Measurements from ENCODE around the gene TRIM31. TPM values are rescaled to one million over a fixed set of nuclear protein-coding genes. Genes with fewer than 3 reads are reported as not detected.

Gene TRIM31
- polyA plus RNA-seq, 2 of the 4 experiments (the other 2 are of a cell fraction), result 2.9 to 3.2 TPM

DNA sequence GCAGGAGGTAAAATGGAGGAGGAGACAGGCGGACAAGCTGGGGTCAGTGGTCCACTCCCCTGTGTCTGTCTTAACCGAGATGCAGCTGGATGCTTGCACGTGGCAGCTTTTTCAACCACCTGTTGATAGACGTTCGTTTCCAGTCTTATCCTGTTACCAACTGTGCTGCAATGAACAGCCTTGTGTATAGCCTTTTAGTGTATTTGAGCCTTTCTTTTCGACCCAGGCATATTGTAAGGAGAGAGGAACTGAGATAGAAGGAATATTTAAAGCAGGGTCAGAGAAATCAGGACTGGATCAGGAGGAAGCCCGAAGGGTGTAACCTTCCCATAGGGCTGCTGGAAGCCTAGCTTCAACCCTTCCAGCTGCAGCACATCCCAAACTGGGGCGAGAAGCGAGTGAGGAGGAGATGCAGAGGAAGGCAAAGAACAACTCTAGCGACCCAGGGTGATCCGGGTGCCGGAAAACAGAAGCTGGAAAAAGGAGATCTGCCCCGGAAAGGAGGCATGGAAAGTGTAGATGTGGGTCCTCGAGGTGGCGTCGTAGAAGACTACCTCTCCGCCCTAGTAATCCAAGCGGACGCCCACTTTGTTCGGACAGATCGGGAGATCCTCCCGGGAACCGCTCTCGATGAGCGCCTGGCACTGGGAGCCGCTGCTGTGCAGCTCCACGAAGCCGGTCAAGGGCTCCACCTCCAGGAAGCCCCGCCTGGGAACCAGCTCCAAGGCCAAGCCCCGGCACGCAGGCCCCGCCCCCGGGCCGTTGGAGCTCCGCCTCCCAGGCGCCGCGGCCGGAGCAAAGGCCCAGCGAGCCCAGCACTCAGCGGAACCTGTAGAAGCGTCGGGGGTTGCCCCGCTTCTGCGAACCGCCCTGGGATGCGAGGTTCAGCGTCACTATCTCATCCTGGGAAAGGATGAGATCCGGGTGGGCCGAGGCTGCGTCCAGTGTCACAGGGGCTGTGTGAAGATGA, 11.2 kb downstream of the TRIM31 start (continued):
- TF ChIP-seq, protein P1, sequence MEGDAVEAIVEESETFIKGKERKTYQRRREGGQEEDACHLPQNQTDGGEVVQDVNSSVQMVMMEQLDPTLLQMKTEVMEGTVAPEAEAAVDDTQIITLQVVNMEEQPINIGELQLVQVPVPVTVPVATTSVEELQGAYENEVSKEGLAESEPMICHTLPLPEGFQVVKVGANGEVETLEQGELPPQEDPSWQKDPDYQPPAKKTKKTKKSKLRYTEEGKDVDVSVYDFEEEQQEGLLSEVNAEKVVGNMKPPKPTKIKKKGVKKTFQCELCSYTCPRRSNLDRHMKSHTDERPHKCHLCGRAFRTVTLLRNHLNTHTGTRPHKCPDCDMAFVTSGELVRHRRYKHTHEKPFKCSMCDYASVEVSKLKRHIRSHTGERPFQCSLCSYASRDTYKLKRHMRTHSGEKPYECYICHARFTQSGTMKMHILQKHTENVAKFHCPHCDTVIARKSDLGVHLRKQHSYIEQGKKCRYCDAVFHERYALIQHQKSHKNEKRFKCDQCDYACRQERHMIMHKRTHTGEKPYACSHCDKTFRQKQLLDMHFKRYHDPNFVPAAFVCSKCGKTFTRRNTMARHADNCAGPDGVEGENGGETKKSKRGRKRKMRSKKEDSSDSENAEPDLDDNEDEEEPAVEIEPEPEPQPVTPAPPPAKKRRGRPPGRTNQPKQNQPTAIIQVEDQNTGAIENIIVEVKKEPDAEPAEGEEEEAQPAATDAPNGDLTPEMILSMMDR (IDR thresholded peaks at IDR 0.05), result no peak
- TF ChIP-seq, protein P2, sequence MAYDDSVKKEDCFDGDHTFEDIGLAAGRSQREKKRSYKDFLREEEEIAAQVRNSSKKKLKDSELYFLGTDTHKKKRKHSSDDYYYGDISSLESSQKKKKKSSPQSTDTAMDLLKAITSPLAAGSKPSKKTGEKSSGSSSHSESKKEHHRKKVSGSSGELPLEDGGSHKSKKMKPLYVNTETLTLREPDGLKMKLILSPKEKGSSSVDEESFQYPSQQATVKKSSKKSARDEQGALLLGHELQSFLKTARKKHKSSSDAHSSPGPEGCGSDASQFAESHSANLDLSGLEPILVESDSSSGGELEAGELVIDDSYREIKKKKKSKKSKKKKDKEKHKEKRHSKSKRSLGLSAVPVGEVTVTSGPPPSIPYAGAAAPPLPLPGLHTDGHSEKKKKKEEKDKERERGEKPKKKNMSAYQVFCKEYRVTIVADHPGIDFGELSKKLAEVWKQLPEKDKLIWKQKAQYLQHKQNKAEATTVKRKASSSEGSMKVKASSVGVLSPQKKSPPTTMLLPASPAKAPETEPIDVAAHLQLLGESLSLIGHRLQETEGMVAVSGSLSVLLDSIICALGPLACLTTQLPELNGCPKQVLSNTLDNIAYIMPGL (CRISPR knock-in tag; IDR thresholded peaks at IDR 0.05; ENCODE audit: borderline replicate concordance), result no peak
- TF ChIP-seq CEBPB (IDR thresholded peaks at IDR 0.05) (no peak), RAD21 (conservative IDR thresholded peaks at IDR 0.05 in 1 of 2, IDR thresholded peaks at IDR 0.05 in 1 of 2) (no peak), KDM1A (IDR thresholded peaks at IDR 0.05; ENCODE audit: low read depth) (no peak), RNF2 (IDR thresholded peaks at IDR 0.05; ENCODE audit: borderline replicate concordance, low read depth) (no peak), POLR2A (IDR thresholded peaks at IDR 0.05; ENCODE audit: low read length) (peak; percentile 86), NFE2L2 (conservative IDR thresholded peaks at IDR 0.05; ENCODE audit: low read length) (no peak)
- TF ChIP-seq, protein P3, sequence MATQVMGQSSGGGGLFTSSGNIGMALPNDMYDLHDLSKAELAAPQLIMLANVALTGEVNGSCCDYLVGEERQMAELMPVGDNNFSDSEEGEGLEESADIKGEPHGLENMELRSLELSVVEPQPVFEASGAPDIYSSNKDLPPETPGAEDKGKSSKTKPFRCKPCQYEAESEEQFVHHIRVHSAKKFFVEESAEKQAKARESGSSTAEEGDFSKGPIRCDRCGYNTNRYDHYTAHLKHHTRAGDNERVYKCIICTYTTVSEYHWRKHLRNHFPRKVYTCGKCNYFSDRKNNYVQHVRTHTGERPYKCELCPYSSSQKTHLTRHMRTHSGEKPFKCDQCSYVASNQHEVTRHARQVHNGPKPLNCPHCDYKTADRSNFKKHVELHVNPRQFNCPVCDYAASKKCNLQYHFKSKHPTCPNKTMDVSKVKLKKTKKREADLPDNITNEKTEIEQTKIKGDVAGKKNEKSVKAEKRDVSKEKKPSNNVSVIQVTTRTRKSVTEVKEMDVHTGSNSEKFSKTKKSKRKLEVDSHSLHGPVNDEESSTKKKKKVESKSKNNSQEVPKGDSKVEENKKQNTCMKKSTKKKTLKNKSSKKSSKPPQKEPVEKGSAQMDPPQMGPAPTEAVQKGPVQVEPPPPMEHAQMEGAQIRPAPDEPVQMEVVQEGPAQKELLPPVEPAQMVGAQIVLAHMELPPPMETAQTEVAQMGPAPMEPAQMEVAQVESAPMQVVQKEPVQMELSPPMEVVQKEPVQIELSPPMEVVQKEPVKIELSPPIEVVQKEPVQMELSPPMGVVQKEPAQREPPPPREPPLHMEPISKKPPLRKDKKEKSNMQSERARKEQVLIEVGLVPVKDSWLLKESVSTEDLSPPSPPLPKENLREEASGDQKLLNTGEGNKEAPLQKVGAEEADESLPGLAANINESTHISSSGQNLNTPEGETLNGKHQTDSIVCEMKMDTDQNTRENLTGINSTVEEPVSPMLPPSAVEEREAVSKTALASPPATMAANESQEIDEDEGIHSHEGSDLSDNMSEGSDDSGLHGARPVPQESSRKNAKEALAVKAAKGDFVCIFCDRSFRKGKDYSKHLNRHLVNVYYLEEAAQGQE (IDR thresholded peaks at IDR 0.05), result no peak
- TF ChIP-seq, protein P4, sequence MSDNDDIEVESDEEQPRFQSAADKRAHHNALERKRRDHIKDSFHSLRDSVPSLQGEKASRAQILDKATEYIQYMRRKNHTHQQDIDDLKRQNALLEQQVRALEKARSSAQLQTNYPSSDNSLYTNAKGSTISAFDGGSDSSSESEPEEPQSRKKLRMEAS (IDR thresholded peaks at IDR 0.05), result peak; percentile 41

DNA sequence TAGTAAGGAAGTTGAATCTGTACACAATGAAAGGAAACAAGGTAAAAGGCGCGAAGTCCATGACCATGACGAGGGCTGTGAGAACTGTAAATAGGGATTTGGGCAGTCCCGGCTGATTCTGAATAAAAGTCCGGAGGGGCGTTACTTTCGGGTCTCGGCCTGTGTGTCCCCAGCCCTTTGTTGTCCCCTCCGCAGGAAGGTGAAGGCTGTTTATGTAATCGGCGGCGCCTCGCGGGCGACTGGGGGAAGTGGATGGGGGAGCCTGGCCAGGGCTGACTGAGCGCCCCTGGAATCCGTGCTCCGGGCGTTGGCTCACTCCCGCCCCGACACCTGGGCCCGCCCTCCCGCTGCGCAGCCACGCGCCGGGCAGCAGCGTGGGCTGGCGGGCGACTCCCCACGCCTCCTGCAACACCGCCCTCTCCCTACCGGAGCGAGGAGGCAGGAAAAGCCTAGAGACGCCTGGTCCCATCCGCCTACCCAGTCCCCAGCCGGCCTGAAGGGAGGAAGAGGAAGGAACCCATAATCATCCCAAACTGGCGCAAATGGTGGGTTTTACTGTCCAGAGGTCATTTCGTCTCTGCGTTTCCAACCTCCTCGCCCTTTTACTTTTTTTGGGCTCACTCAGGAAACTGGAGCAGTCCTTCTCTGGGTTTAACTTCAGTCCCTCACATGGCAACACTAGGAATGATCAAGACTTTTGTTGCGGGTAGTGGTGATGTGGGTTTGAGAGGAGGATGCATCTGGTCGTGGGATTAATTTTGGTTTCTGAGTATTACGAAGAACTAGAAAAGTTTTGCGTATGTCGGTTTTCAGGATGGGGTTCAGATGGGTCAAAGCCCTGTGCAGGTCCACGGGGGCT, 12.1 kb downstream of the TRIM31 start:
- FAIRE-seq (no peak), DNase-seq (ENCODE audit: low read depth in 1 of 2, low spot score in 1 of 2) (no peak), ATAC-seq (no peak)
- Histone ChIP-seq H3K4me3 (no peak overlapping the region; the same call in 2 of the 3 replicates), H3K4me1 (peaks cover 20% of the 10 kb centered on the region), H3K9me3 (no peaks in the 10 kb centered on the region), H3K4me2 (peak overlapping the region; percentile 79), H3K27ac (peak overlapping the region in 1 of 2 experiments; percentile 76; a peak in 1 of 6 replicates)
- ChIA-PET POLR2A (interaction anchor here (1.6 kb wide), 2 partner anchors 34 to 40 kb away, joined by 10 read pairs; partner anchors contain the start of genes POLR1H and PPP1R11), CTCF (interaction anchor here (0.7 to 16.7 kb wide), 9 partner anchors 9 to 118 kb away, joined by 3 to 353 read pairs (median 4); partner anchors contain the start of gene TRIM40)
- TF ChIP-seq KDM1A (IDR thresholded peaks at IDR 0.05; ENCODE audit: low read depth) (no peak), SMC3 (IDR thresholded peaks at IDR 0.05) (no peak), MYC (IDR thresholded peaks at IDR 0.05; ENCODE audit: borderline replicate concordance, low read length) (no peak), CHD2 (IDR thresholded peaks at IDR 0.05; ENCODE audit: low read length, partially characterized antibody) (no peak), EP300 (IDR thresholded peaks at IDR 0.05) (no peak), NFE2L2 (conservative IDR thresholded peaks at IDR 0.05; ENCODE audit: low read length) (no peak)
- TF ChIP-seq, protein P5, sequence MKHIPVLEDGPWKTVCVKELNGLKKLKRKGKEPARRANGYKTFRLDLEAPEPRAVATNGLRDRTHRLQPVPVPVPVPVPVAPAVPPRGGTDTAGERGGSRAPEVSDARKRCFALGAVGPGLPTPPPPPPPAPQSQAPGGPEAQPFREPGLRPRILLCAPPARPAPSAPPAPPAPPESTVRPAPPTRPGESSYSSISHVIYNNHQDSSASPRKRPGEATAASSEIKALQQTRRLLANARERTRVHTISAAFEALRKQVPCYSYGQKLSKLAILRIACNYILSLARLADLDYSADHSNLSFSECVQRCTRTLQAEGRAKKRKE (CRISPR knock-in tag; IDR thresholded peaks at IDR 0.05; ENCODE audit: low read depth), result no peak
- TF ChIP-seq, protein P6, sequence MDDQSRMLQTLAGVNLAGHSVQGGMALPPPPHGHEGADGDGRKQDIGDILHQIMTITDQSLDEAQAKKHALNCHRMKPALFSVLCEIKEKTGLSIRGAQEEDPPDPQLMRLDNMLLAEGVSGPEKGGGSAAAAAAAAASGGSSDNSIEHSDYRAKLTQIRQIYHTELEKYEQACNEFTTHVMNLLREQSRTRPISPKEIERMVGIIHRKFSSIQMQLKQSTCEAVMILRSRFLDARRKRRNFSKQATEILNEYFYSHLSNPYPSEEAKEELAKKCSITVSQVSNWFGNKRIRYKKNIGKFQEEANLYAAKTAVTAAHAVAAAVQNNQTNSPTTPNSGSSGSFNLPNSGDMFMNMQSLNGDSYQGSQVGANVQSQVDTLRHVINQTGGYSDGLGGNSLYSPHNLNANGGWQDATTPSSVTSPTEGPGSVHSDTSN (IDR thresholded peaks at IDR 0.05), result no peak
- TF ChIP-seq, protein P7, sequence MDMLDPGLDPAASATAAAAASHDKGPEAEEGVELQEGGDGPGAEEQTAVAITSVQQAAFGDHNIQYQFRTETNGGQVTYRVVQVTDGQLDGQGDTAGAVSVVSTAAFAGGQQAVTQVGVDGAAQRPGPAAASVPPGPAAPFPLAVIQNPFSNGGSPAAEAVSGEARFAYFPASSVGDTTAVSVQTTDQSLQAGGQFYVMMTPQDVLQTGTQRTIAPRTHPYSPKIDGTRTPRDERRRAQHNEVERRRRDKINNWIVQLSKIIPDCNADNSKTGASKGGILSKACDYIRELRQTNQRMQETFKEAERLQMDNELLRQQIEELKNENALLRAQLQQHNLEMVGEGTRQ (IDR thresholded peaks at IDR 0.05), result no peak
- TF ChIP-seq, protein P3 (IDR thresholded peaks at IDR 0.05), result no peak
- 82% methylated on average over 25 of the region's 47 CpGs for WGBS (ENCODE audit: missing lambda C conversion rate)
